ENCODE data around the gene PHGDH. TPM values are rescaled to one million over a fixed set of nuclear protein-coding genes. Genes with fewer than 3 reads are reported as not detected.
"Not testable (repeated sequence)": the region's sequence is repeated elsewhere in the genome, so short reads cannot be mapped to it uniquely, and the experiment has no call there.

The PHGDH gene
- total RNA-seq, 2 experiments from 2014 or later: 307 to 322 TPM

DNA sequence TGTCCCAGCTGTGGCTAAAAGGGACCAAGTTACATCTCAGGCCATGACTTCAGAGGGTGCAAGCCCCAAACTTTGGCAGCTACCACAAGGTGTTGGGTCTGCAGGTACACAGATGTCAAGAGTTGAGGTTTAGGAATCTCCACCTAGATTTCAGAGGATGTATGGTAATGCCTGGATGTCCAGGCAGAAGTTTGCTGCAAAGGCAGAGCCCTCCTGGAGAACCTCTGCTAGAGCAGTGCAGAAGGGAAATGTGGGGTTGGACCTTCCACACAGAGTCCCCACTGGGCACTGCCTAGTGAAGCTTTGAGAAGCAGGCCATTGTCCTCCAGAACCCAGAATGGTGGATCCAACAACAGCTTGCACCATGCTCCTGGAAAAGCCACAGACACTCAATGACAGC lies 10.1 kb upstream of the PHGDH start:
- H3K4me3 Mint-ChIP-seq: no peak overlapping the region
- TF ChIP-seq, protein P1, sequence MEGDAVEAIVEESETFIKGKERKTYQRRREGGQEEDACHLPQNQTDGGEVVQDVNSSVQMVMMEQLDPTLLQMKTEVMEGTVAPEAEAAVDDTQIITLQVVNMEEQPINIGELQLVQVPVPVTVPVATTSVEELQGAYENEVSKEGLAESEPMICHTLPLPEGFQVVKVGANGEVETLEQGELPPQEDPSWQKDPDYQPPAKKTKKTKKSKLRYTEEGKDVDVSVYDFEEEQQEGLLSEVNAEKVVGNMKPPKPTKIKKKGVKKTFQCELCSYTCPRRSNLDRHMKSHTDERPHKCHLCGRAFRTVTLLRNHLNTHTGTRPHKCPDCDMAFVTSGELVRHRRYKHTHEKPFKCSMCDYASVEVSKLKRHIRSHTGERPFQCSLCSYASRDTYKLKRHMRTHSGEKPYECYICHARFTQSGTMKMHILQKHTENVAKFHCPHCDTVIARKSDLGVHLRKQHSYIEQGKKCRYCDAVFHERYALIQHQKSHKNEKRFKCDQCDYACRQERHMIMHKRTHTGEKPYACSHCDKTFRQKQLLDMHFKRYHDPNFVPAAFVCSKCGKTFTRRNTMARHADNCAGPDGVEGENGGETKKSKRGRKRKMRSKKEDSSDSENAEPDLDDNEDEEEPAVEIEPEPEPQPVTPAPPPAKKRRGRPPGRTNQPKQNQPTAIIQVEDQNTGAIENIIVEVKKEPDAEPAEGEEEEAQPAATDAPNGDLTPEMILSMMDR (IDR thresholded peaks at IDR 0.05): no peak

DNA sequence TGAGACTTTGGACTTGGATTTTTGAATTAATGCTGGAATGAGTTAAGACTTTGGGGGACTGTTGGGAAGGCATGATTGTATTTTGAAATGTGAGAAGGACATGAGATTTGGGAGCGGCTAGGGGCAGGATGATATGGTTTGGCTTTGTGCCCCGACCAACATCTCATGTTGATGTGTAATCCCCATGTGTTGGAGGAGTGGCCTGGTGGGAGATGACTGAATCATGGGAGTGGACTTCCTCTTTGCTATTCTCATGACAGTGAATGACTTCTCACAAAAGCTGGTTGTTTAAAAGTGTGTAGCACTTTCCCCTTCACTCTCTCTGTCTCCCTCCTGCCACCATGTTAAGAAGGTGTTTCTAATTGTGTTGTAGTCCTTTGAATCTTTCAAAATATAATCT lies 9.3 kb upstream of the PHGDH start:
- intact Hi-C loops (cut with micrococcal nuclease): no loop called here
- ATAC-seq (no peak), DNase-seq (no peak)
- ChIA-PET POLR2A (no interaction called here), CTCF (interaction anchor here (1.2 kb wide), 1 partner anchor 9 kb away, joined by 3 read pairs; the partner anchor contains the start of gene PHGDH)
- TF ChIP-seq, protein P1 (IDR thresholded peaks at IDR 0.05): no peak
- H3K4me3 Mint-ChIP-seq: no peak overlapping the region
- H3K9me3 Mint-ChIP-seq: peaks cover 18% of the 10 kb centered on the region
- no peaks in the 10 kb centered on the region for H3K36me3 Mint-ChIP-seq (ENCODE audit: low read depth)
- no peak overlapping the region for H3K27ac Mint-ChIP-seq
- H3K27me3 Mint-ChIP-seq: peaks cover 18% of the 10 kb centered on the region
- no peaks in the 10 kb centered on the region for H3K4me1 Mint-ChIP-seq (ENCODE audit: low read depth)

More for the DNA sequence above, 10.1 kb upstream of the PHGDH start:
- Mint-ChIP-seq H3K36me3 (ENCODE audit: low read depth) (no peaks in the 10 kb centered on the region), H3K27ac (no peak overlapping the region), H3K27me3 (peaks cover 18% of the 10 kb centered on the region), H3K4me1 (ENCODE audit: low read depth) (no peaks in the 10 kb centered on the region), H3K9me3 (peaks cover 18% of the 10 kb centered on the region)
- DNase-seq (no peak), ATAC-seq (no peak)
- ChIA-PET POLR2A (no interaction called here), CTCF (no interaction called here)
- intact Hi-C loops (cut with micrococcal nuclease): no loop called here

DNA sequence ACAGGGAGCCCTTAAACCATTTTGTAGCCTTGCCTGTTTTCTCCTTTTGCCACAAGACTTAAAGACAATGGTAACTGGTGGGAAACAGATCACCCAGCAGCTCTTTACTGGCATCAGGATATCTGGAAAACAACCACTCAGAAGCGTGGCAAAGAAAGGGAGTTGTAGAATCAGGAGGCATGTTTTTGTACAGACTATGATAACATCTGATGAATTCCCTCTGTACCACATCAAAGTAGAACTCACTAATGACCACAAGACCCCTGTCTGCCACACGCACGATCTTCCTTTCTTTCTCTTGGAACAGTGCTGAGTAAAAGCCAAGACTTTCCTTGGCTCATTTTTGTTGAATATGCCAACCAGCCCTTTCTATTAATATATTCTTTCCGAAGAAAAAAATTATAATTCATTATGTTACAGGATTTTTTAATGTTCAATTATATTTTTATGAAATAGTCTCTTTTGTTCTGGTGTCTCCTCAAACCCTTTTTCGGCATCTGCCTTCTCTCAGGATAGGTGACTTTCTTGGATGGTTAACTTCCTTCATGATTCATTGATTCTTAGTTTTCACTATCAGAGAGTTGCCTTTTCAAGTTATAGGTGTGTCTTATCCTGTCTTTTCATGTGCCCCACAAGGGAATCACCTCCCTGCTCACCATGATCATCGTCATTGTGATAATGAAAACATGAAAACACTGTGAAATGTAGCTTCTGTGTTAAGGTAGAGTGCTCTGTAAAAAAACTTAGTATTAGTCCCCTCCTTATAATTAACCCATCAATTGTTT lies 7.9 kb upstream of the PHGDH start:
- TF ChIP-seq, protein P1 (IDR thresholded peaks at IDR 0.05): no peak
- Mint-ChIP-seq H3K36me3 (ENCODE audit: low read depth) (no peaks in the 10 kb centered on the region), H3K9me3 (peaks cover 18% of the 10 kb centered on the region), H3K27me3 (peaks cover 15% of the 10 kb centered on the region), H3K27ac (no peak overlapping the region), H3K4me1 (ENCODE audit: low read depth) (no peaks in the 10 kb centered on the region), H3K4me3 (no peak overlapping the region)
- ChIA-PET CTCF (interaction anchor here (1.2 to 1.6 kb wide), 2 partner anchors 8 to 28 kb away, joined by 3 to 9 read pairs; partner anchors contain the start of gene PHGDH), POLR2A (no interaction called here)
- intact Hi-C loops (cut with micrococcal nuclease): no loop called here
- ATAC-seq (no peak), DNase-seq (no peak)

DNA sequence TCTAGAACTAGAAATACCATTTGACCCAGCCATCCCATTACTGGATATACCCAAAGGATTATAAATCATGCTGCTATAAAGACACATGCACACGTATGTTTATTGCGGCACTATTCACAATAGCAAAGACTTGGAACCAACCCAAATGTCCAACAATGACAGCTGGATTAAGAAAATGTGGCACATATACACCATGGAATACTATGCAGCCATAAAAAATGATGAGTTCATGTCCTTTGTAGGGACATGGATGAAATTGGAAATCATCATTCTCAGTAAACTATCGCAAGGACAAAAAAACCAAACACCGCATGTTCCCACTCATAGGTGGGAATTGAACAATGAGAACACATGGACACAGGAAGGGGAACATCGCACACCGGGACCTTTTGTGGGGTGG lies 5.1 kb upstream of the PHGDH start:
- CTCF ChIA-PET; H3K27ac Mint-ChIP-seq; POLR2A ChIA-PET; H3K4me1 Mint-ChIP-seq (ENCODE audit: low read depth); ATAC-seq; H3K4me3 Mint-ChIP-seq; intact Hi-C loops (cut with micrococcal nuclease); DNase-seq; H3K27me3 Mint-ChIP-seq; H3K36me3 Mint-ChIP-seq (ENCODE audit: low read depth): not testable (repeated sequence)
- H3K9me3 Mint-ChIP-seq: peaks cover 12% of the 10 kb centered on the region

DNA sequence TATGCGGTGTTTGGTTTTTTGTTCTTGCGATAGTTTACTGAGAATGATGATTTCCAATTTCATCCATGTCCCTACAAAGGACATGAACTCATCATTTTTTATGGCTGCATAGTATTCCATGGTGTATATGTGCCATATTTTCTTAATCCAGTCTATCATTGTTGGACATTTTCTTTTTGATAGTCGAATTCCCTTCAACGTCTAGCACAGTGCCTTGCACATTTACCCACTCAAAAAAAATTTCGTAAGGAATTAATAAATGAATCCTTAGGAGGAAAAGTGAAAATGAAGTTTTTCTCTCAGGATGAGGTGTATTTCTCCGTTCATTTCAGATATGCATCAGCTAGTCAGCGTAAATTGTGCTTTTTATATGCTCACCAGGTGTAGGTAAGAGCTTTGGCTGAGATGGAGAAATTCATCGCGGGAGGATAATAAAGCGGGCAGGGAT lies 354 bp upstream of the PHGDH start:
- Mint-ChIP-seq H3K27ac (peak overlapping the region; percentile 96), H3K4me1 (ENCODE audit: low read depth) (peaks cover 36% of the 10 kb centered on the region), H3K4me3 (peak overlapping the region; percentile 99), H3K36me3 (ENCODE audit: low read depth) (peaks cover 42% of the 10 kb centered on the region)
- ATAC-seq; H3K27me3 Mint-ChIP-seq; H3K9me3 Mint-ChIP-seq; intact Hi-C loops (cut with micrococcal nuclease); DNase-seq: not testable (repeated sequence)
- CTCF ChIA-PET: interaction anchor here (1.0 to 2.1 kb wide), 4 partner anchors 8 to 99 kb away, joined by 3 to 7 read pairs (median 6); no protein-coding TSS in a partner anchor
- POLR2A ChIA-PET: interaction anchor here (0.7 to 1.4 kb wide), 9 partner anchors 13 to 88 kb away, joined by 3 to 6 read pairs (median 4); partner anchors contain the start of gene ZNF697
